ENCODE measurements around the gene GPR180.

DNA sequence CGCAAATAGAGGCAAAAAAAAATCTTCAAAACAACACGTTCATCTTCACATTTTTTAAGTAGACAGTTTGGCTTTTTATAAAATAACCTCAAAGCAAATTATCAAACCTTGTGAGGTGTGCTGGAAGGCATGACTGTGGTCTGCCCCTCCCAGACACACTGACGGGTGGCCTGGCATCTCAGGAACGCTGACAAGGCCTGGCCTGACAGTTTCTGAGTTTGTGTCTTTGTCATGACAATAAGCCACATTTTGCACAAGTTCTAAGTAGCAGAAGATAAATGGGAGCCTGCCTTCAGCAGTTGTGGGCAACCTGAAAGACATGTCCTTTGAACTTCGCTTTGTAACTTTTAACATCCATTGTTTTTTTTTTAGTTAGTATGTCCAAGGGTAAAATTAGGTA is 72.2 kb downstream of the GPR180 start:
- TF ChIP-seq, protein P1, sequence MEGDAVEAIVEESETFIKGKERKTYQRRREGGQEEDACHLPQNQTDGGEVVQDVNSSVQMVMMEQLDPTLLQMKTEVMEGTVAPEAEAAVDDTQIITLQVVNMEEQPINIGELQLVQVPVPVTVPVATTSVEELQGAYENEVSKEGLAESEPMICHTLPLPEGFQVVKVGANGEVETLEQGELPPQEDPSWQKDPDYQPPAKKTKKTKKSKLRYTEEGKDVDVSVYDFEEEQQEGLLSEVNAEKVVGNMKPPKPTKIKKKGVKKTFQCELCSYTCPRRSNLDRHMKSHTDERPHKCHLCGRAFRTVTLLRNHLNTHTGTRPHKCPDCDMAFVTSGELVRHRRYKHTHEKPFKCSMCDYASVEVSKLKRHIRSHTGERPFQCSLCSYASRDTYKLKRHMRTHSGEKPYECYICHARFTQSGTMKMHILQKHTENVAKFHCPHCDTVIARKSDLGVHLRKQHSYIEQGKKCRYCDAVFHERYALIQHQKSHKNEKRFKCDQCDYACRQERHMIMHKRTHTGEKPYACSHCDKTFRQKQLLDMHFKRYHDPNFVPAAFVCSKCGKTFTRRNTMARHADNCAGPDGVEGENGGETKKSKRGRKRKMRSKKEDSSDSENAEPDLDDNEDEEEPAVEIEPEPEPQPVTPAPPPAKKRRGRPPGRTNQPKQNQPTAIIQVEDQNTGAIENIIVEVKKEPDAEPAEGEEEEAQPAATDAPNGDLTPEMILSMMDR (IDR thresholded peaks at IDR 0.05), result no peak
- TF ChIP-seq POLR2A (IDR thresholded peaks at IDR 0.05), result no peak
